Endothelial cell of umbilical vein (primary cell): ENCODE results near the gene RBM44. TPM values are rescaled to one million over a fixed set of nuclear protein-coding genes. Genes with fewer than 3 reads are reported as not detected.
"Not testable (repeated sequence)": the region's sequence is repeated elsewhere in the genome, so short reads cannot be mapped to it uniquely, and the experiment has no call there.

Experiments
- BruUV-seq: library from RNA; stranded (reverse); fragments of 400-500 nt; replicated peaks from 2 replicates; lab custom pipeline; 2021; lab: Mats Ljungman, UMichigan
- CTCF ChIA-PET: fragments of 300-600, 350-600 bp; sonication (Branson Sonifier 250); formaldehyde crosslinking; loops from one replicate; lab custom pipeline; 2021; ENCODE audit warnings: antibody characterized with exemption, inconsistent platforms; lab: Charles Lee
- POLR2A ChIA-PET: fragments of 300-600, 350-600 bp; sonication (Branson Sonifier 250); formaldehyde crosslinking; loops from one replicate; lab custom pipeline; 2021; ENCODE audit warnings: antibody characterized with exemption, inconsistent platforms; lab: Charles Lee
- DNase-seq: peaks from one replicate; pipeline ENCODE4 v3.0.0-alpha.2; 2011; ENCODE audit warnings: low read depth, low spot score
- FAIRE-seq: peaks from 2 replicates; lab custom pipeline; 2011; peaks lifted over from hg19 to GRCh38; lab: Jason Lieb, UNC
- H2AFZ ChIP-seq: 2 replicates; pipeline ENCODE4 v1.6.0; 2012; ENCODE audit warnings: low read depth, low read length, control low read depth, inconsistent platforms
- H3K27ac ChIP-seq: 2 replicates; pipeline ENCODE4 v1.5.1; 2011; ENCODE audit warnings: low read depth, mild to moderate bottlenecking, control low read depth, low read length, moderate library complexity; ENCODE audit not compliant: insufficient read depth
- H3K27me3 ChIP-seq, 2 experiments: 2 replicates each; pipeline versions ENCODE4 v1.6.0 to v1.6.1; 2011; ENCODE audit warnings: low read length in 2 of 2, mixed read lengths in 1 of 2; ENCODE audit not compliant: control insufficient read depth in 2 of 2, insufficient read depth in 2 of 2
- H3K36me3 ChIP-seq, 2 experiments: 2 replicates in 1 of 2; 3 replicates in 1 of 2; pipeline ENCODE4 v1.5.1; 2011; ENCODE audit warnings: low read length in 2 of 2, mild to moderate bottlenecking in 1 of 2, moderate library complexity in 1 of 2; ENCODE audit not compliant: control insufficient read depth in 2 of 2, insufficient read depth in 2 of 2; ENCODE audit errors: extremely low read depth in 1 of 2
- H3K4me1 ChIP-seq: 3 replicates; pipeline ENCODE4 v1.5.1; 2011; ENCODE audit warnings: mild to moderate bottlenecking, low read length; ENCODE audit not compliant: control insufficient read depth, insufficient read depth; ENCODE audit errors: extremely low read depth
- H3K4me2 ChIP-seq: 2 replicates; pipeline ENCODE4 v1.6.1; 2011; ENCODE audit warnings: low read length, control low read depth, mixed read lengths; ENCODE audit not compliant: insufficient read depth
- H3K4me3 ChIP-seq, 3 experiments: fragments of 200-600 bp in 1 of 3; sonication (generic), shearing (Covaris generic) in 1 of 3; replicated peaks in 1 of 3; 2 replicates each; pipeline ENCODE4 v1.5.1; 2011 to 2016; ENCODE audit warnings: control low read depth in 3 of 3, low read length in 3 of 3, mild to moderate bottlenecking in 2 of 3, inconsistent platforms in 1 of 3, low read depth in 1 of 3, moderate library complexity in 1 of 3; ENCODE audit not compliant: insufficient read depth in 1 of 3
- H3K79me2 ChIP-seq: 2 replicates; pipeline ENCODE4 v1.6.0; 2012; ENCODE audit warnings: low read length, inconsistent platforms; ENCODE audit not compliant: control insufficient read depth, insufficient read depth
- H3K9ac ChIP-seq: replicated peaks from 2 replicates; pipeline ENCODE3; 2011; ENCODE audit warnings: low read length, control low read depth; ENCODE audit not compliant: insufficient read depth; ENCODE audit errors: extremely low read depth
- H3K9me1 ChIP-seq: replicated peaks from 3 replicates; pipeline ENCODE4 v1.6.0; 2011; ENCODE audit warnings: mild to moderate bottlenecking, low read length; ENCODE audit not compliant: control insufficient read depth, insufficient read depth; ENCODE audit errors: extremely low read depth
- H3K9me3 ChIP-seq: replicated peaks from 2 replicates; pipeline ENCODE4 v1.5.1; 2012; ENCODE audit warnings: low read length, inconsistent platforms; ENCODE audit not compliant: control insufficient read depth, insufficient read depth
- H4K20me1 ChIP-seq: replicated peaks from 2 replicates; pipeline ENCODE3; 2011; ENCODE audit warnings: mild to moderate bottlenecking, low read length; ENCODE audit not compliant: control insufficient read depth, insufficient read depth; ENCODE audit errors: extremely low read depth
- EZH2 ChIP-seq: IDR thresholded peaks from 2 replicates; pipeline ENCODE4 v1.6.1; 2012; ENCODE audit warnings: borderline replicate concordance, low read depth, mild to moderate bottlenecking, moderate library complexity, low read length, inconsistent platforms; ENCODE audit not compliant: severe bottlenecking
- FOS ChIP-seq: IDR thresholded peaks from 2 replicates; pipeline ENCODE4 v1.6.1; 2011; ENCODE audit warnings: mild to moderate bottlenecking, low read length, moderate library complexity, borderline replicate concordance; ENCODE audit not compliant: insufficient read depth
- GATA2 ChIP-seq: IDR thresholded peaks from 2 replicates; pipeline ENCODE4 v1.7.0; 2011; ENCODE audit warnings: low read depth, mild to moderate bottlenecking, moderate library complexity, mixed read lengths, low read length; ENCODE audit not compliant: insufficient read length, insufficient read depth
- MYC ChIP-seq: IDR thresholded peaks from one replicate; pipeline ENCODE4 v1.6.1; 2011; ENCODE audit warnings: mild to moderate bottlenecking, low read depth, low read length
- POLR2A ChIP-seq: IDR thresholded peaks from 2 replicates; pipeline ENCODE4 v1.6.1; 2012; ENCODE audit warnings: low read depth, mild to moderate bottlenecking, control low read depth, low read length
- POLR2AphosphoS5 ChIP-seq: IDR thresholded peaks from 2 replicates; pipeline ENCODE4 v1.6.1; 2012; ENCODE audit warnings: low read depth, mild to moderate bottlenecking, control low read depth, low read length, moderate library complexity; ENCODE audit not compliant: insufficient read depth
- dilution Hi-C: fragments of 300-500 bp; cut with MboI; formaldehyde crosslinking; loops from one replicate; pipeline ENCODE4 v1.15.0; 2019; ENCODE audit warnings: low sequenced_read_pairs; ENCODE audit not compliant: extremely low pct_ligation_motif_present
- intact Hi-C: fragments of 100-400 bp; cut with micrococcal nuclease; formaldehyde crosslinking; loops from one replicate; pipeline ENCODE4 v1.10.0; 2022
- polyA plus RNA-seq, 4 experiments: library from polyadenylated mRNA; depleted of rRNA in 3 of 4; stranded (reverse) in 3 of 4; unstranded in 1 of 4; fragments of >200 nt; gene quantifications; 2 replicates each; pipeline versions ENCODE4 v1.2.1 to v1.2.3, GENCODE V29; 2011 to 2012; ENCODE audit warnings: missing spikeins in 1 of 4
- total RNA-seq: library from RNA; stranded (reverse); gene quantifications from 2 replicates; pipeline ENCODE4 v1.2.3, GENCODE V29; 2021
- TF ChIP-seq, protein P1 (sequence below), 2 donors: IDR thresholded peaks; 1 replicate in 1 of 2; 2 replicates in 1 of 2; pipeline ENCODE4 v1.5.1; 2011; ENCODE audit warnings: low read length in 2 of 2, mild to moderate bottlenecking in 2 of 2, moderate library complexity in 2 of 2, control low read depth in 1 of 2, inconsistent platforms in 1 of 2, low read depth in 1 of 2; ENCODE audit not compliant: insufficient read depth in 1 of 2; ENCODE audit errors: extremely low read depth in 1 of 2
- TF ChIP-seq, protein P2 (sequence below): IDR thresholded peaks from 2 replicates; pipeline ENCODE4 v1.6.1; 2011; ENCODE audit not compliant: insufficient read depth, insufficient read length

Gene RBM44
- total and polyA plus RNA-seq, 2 donors (not counting 3 experiments of a cell fraction or from before 2014, with no cell fraction given) = 0.14 to 0.53 TPM

DNA sequence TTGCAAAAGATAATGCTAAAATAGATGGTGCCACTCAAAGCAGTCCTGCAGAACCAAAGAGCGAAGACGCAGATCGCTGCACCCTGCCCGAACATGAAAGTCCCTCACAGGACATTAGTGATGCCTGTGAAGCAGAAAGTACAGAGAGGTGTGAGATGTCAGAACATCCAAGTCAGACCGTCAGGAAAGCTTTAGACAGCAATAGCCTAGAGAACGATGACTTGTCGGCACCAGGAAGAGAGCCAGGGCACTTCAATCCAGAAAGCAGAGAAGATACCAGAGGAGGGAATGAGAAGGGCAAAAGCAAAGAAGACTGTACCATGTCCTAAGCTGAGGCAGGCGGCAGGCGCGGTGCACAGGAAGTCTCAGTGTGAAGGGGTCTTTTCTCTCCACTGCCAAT, 34.8 kb upstream of the RBM44 start:
- H3K36me3 ChIP-seq = peaks cover 22 to 32% of the 10 kb centered on the region in 2 experiments
- dilution Hi-C loops = no loop called here

DNA sequence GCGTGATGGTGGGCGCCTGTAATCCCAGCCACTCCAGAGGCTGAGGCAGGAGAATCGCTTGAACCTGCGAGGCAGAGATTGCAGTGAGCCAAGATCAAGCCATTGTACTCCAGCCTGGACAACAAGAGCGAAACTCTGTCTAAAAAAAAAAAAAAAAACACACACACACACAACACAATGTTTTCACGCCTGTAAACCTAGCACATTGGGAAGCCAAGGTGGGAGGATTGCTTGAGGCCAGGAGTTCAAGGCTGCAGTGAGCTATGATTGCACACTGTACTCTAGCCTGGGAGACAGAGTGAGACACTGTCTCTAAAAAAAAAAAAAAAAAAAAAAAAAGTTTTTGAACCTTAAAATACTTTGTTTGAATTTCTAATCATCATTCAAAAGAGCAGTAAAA, 33.5 kb upstream of the RBM44 start:
- H4K20me1 ChIP-seq, intact Hi-C loops, dilution Hi-C loops, BruUV-seq, H3K27me3 ChIP-seq, H3K9ac ChIP-seq, H2AFZ ChIP-seq, H3K9me3 ChIP-seq, H3K4me3 ChIP-seq, H3K4me1 ChIP-seq, H3K9me1 ChIP-seq, FAIRE-seq, H3K79me2 ChIP-seq, H3K4me2 ChIP-seq, H3K27ac ChIP-seq, DNase-seq: not testable (repeated sequence)
- CTCF ChIA-PET = interaction anchor here (2.7 kb wide), 1 partner anchor 10 kb away, joined by 8 read pairs; no protein-coding TSS in a partner anchor
- POLR2A ChIA-PET = interaction anchor here (0.7 kb wide), 1 partner anchor 114 kb away, joined by 5 read pairs; no protein-coding TSS in a partner anchor
- H3K36me3 ChIP-seq = peaks cover 20 to 29% of the 10 kb centered on the region in 2 experiments

More for the DNA sequence above, 34.8 kb upstream of the RBM44 start:
- TF ChIP-seq, protein P1, sequence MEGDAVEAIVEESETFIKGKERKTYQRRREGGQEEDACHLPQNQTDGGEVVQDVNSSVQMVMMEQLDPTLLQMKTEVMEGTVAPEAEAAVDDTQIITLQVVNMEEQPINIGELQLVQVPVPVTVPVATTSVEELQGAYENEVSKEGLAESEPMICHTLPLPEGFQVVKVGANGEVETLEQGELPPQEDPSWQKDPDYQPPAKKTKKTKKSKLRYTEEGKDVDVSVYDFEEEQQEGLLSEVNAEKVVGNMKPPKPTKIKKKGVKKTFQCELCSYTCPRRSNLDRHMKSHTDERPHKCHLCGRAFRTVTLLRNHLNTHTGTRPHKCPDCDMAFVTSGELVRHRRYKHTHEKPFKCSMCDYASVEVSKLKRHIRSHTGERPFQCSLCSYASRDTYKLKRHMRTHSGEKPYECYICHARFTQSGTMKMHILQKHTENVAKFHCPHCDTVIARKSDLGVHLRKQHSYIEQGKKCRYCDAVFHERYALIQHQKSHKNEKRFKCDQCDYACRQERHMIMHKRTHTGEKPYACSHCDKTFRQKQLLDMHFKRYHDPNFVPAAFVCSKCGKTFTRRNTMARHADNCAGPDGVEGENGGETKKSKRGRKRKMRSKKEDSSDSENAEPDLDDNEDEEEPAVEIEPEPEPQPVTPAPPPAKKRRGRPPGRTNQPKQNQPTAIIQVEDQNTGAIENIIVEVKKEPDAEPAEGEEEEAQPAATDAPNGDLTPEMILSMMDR (IDR thresholded peaks at IDR 0.05; ENCODE audit: extremely low read depth in 1 of 2, insufficient read depth in 1 of 2, low read depth in 1 of 2, low read length in 2 of 2) = no peak
- TF ChIP-seq POLR2A = no peak
- no peak for TF ChIP-seq EZH2
- no peak for TF ChIP-seq MYC
- TF ChIP-seq POLR2AphosphoS5 = no peak
- TF ChIP-seq, protein P2, sequence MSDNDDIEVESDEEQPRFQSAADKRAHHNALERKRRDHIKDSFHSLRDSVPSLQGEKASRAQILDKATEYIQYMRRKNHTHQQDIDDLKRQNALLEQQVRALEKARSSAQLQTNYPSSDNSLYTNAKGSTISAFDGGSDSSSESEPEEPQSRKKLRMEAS = no peak
- TF ChIP-seq FOS = no peak
- TF ChIP-seq GATA2 = no peak
- Histone ChIP-seq H3K9ac (no peak overlapping the region), H3K9me1 (no peaks in the 10 kb centered on the region), H3K27me3 (no peaks in the 10 kb centered on the region), H2AFZ (no peak overlapping the region), H3K4me3 (no peak overlapping the region), H3K79me2 (no peaks in the 10 kb centered on the region), H3K4me1 (no peaks in the 10 kb centered on the region), H3K9me3 (no peaks in the 10 kb centered on the region), H4K20me1 (no peaks in the 10 kb centered on the region), H3K27ac (no peak overlapping the region), H3K4me2 (no peak overlapping the region)
- POLR2A ChIA-PET = no interaction called here
- intact Hi-C loops = no loop called here
- FAIRE-seq = peak; percentile 74
- TSS peak; percentile 27 for BruUV-seq
- no peak for DNase-seq
- CTCF ChIA-PET = no interaction called here
